GM15510 (cell line): ENCODE measurements around the gene GPATCH3.

Source experiments
- POLR2A ChIP-seq: IDR thresholded peaks from 3 replicates; pipeline ENCODE4 v1.6.1; 2011; ENCODE audit warnings: borderline replicate concordance; ENCODE audit not compliant: insufficient read length; ENCODE audit errors: extremely low read depth

Gene GPATCH3

GRCh38 chr1:26900001-26900814, at the start of gene GPATCH3:
Gene GPATCH3, minus strand, starts transcription at chr1:26900467. Its CDS starts 25 bp downstream, at chr1:26900442.
- TF ChIP-seq POLR2A, result peak; percentile 90

- no peak for TF ChIP-seq POLR2A
These were observed 49.7 kb upstream of the GPATCH3 start for GRCh38 chr1:26949926-26950319.

- TF ChIP-seq POLR2A, result no peak
These were observed 49.1 kb upstream of the GPATCH3 start for GRCh38 chr1:26949266-26949925.

- no peak for TF ChIP-seq POLR2A
These were observed 46.0 kb upstream of the GPATCH3 start for GRCh38 chr1:26946270-26946669.

- TF ChIP-seq POLR2A, result no peak
These were observed 45.5 kb upstream of the GPATCH3 start for GRCh38 chr1:26945728-26946127.

- TF ChIP-seq POLR2A, result no peak
These were observed 44.9 kb upstream of the GPATCH3 start for GRCh38 chr1:26945138-26945537.

GRCh38 chr1:26942656-26943055, 42.4 kb upstream of the GPATCH3 start:
- TF ChIP-seq POLR2A, result no peak

- TF ChIP-seq POLR2A, result no peak
These were observed 41.0 kb upstream of the GPATCH3 start for GRCh38 chr1:26941311-26941710.

GRCh38 chr1:26938659-26939025, 38.4 kb upstream of the GPATCH3 start:
- TF ChIP-seq POLR2A, result no peak

GRCh38 chr1:26938004-26938658, 37.9 kb upstream of the GPATCH3 start:
- no peak for TF ChIP-seq POLR2A

- no peak for TF ChIP-seq POLR2A
These were observed 36.6 kb upstream of the GPATCH3 start for GRCh38 chr1:26936823-26937222.

GRCh38 chr1:26932531-26932930, 32.3 kb upstream of the GPATCH3 start:
- TF ChIP-seq POLR2A, result no peak

GRCh38 chr1:26923711-26924110, 23.4 kb upstream of the GPATCH3 start:
- no peak for TF ChIP-seq POLR2A

- TF ChIP-seq POLR2A, result no peak
These were observed 22.6 kb upstream of the GPATCH3 start for GRCh38 chr1:26922901-26923300.

- TF ChIP-seq POLR2A, result no peak
These were observed 22.1 kb upstream of the GPATCH3 start for GRCh38 chr1:26922431-26922729.
